ENCODE results near the gene ARGLU1.

Gene ARGLU1

GRCh38 chr13:106523576-106523975 lies 44.4 kb downstream of the ARGLU1 start:
- H3K27ac ChIP-seq (ENCODE audit: low read length): no peak overlapping the region
- H3K4me1 ChIP-seq (ENCODE audit: insufficient read depth, low read length): no peaks in the 10 kb centered on the region
- no peaks in the 10 kb centered on the region for H3K79me2 ChIP-seq (ENCODE audit: insufficient read depth, low read length)

GRCh38 chr13:106522898-106523525 lies 44.9 kb downstream of the ARGLU1 start:
- H3K4me3 ChIP-seq (ENCODE audit: low read depth in 1 of 2, low read length in 2 of 2): no peak overlapping the region
- H3K9me3 ChIP-seq (ENCODE audit: insufficient read depth, low read length, severe bottlenecking): no peaks in the 10 kb centered on the region
- ATAC-seq (ENCODE audit: insufficient read depth, low read depth): no peak
- no peaks in the 10 kb centered on the region for H3K27me3 ChIP-seq (ENCODE audit: insufficient read depth, low read length, poor library complexity)
- H3K4me2 ChIP-seq (ENCODE audit: insufficient read depth, low read length): no peak overlapping the region
- no peaks in the 10 kb centered on the region for H3K36me3 ChIP-seq (ENCODE audit: insufficient read depth, low read length)
- no peak overlapping the region for H3K9ac ChIP-seq (ENCODE audit: low read depth, low read length)
- no peak for TF ChIP-seq CTCF (IDR thresholded peaks at IDR 0.05; ENCODE audit: borderline replicate concordance, extremely low read depth, low read length, poor library complexity, severe bottlenecking)
- no peak for TF ChIP-seq EZH2 (IDR thresholded peaks at IDR 0.05; ENCODE audit: borderline replicate concordance, low read depth, low read length, severe bottlenecking)
- no peak overlapping the region for H3K27ac ChIP-seq (ENCODE audit: low read length)
- no peaks in the 10 kb centered on the region for H3K4me1 ChIP-seq (ENCODE audit: insufficient read depth, low read length)
- H3K79me2 ChIP-seq (ENCODE audit: insufficient read depth, low read length): no peaks in the 10 kb centered on the region
- DNase-seq: no peak
- no peak overlapping the region for H2AFZ ChIP-seq (ENCODE audit: low read depth, low read length)
- no peaks in the 10 kb centered on the region for H4K20me1 ChIP-seq (ENCODE audit: insufficient read depth, low read length)

More at GRCh38 chr13:106523576-106523975, 44.4 kb downstream of the ARGLU1 start:
- H4K20me1 ChIP-seq (ENCODE audit: insufficient read depth, low read length): no peaks in the 10 kb centered on the region
- no peaks in the 10 kb centered on the region for H3K36me3 ChIP-seq (ENCODE audit: insufficient read depth, low read length)
- TF ChIP-seq EZH2 (IDR thresholded peaks at IDR 0.05; ENCODE audit: borderline replicate concordance, low read depth, low read length, severe bottlenecking) (no peak), CTCF (IDR thresholded peaks at IDR 0.05; ENCODE audit: borderline replicate concordance, extremely low read depth, low read length, poor library complexity, severe bottlenecking) (no peak)
- no peak overlapping the region for H2AFZ ChIP-seq (ENCODE audit: low read depth, low read length)
- H3K27me3 ChIP-seq (ENCODE audit: insufficient read depth, low read length, poor library complexity): no peaks in the 10 kb centered on the region
- H3K9me3 ChIP-seq (ENCODE audit: insufficient read depth, low read length, severe bottlenecking): no peaks in the 10 kb centered on the region
- ATAC-seq (ENCODE audit: insufficient read depth, low read depth) (no peak), DNase-seq (no peak)
- no peak overlapping the region for H3K4me3 ChIP-seq (ENCODE audit: low read depth in 1 of 2, low read length in 2 of 2)
- no peak overlapping the region for H3K4me2 ChIP-seq (ENCODE audit: insufficient read depth, low read length)
- no peak overlapping the region for H3K9ac ChIP-seq (ENCODE audit: low read depth, low read length)

- H3K36me3 ChIP-seq (ENCODE audit: insufficient read depth, low read length): no peaks in the 10 kb centered on the region
- H3K4me1 ChIP-seq (ENCODE audit: insufficient read depth, low read length): no peaks in the 10 kb centered on the region
- no peak overlapping the region for H3K9ac ChIP-seq (ENCODE audit: low read depth, low read length)
- DNase-seq (no peak), ATAC-seq (ENCODE audit: insufficient read depth, low read depth) (no peak)
- H3K27me3 ChIP-seq (ENCODE audit: insufficient read depth, low read length, poor library complexity): no peaks in the 10 kb centered on the region
- no peak overlapping the region for H3K27ac ChIP-seq (ENCODE audit: low read length)
- no peak overlapping the region for H3K4me3 ChIP-seq (ENCODE audit: low read depth in 1 of 2, low read length in 2 of 2)
- TF ChIP-seq CTCF (IDR thresholded peaks at IDR 0.05; ENCODE audit: borderline replicate concordance, extremely low read depth, low read length, poor library complexity, severe bottlenecking) (no peak), EZH2 (IDR thresholded peaks at IDR 0.05; ENCODE audit: borderline replicate concordance, low read depth, low read length, severe bottlenecking) (no peak)
- no peaks in the 10 kb centered on the region for H3K9me3 ChIP-seq (ENCODE audit: insufficient read depth, low read length, severe bottlenecking)
- H3K4me2 ChIP-seq (ENCODE audit: insufficient read depth, low read length): no peak overlapping the region
- no peaks in the 10 kb centered on the region for H4K20me1 ChIP-seq (ENCODE audit: insufficient read depth, low read length)
- H3K79me2 ChIP-seq (ENCODE audit: insufficient read depth, low read length): no peaks in the 10 kb centered on the region
- no peak overlapping the region for H2AFZ ChIP-seq (ENCODE audit: low read depth, low read length)
Observed at GRCh38 chr13:106522112-106522705, 45.7 kb downstream of the ARGLU1 start.

Data from DND-41 (cell line).